ENCODE measurements around the gene MYO19. TPM values are rescaled to one million over a fixed set of nuclear protein-coding genes. Genes with fewer than 3 reads are reported as not detected.

Gene MYO19
- total and polyA plus RNA-seq, 9 of the 15 experiments (the other 6 are each of a cell fraction or from before 2014, with no cell fraction given): 21.6 to 176 (median 129) TPM

GRCh38 chr17:36534840-36535668 is at the start of gene MYO19, which contains the start of gene PIGW (continued):
- TF ChIP-seq ELF1 (tag; IDR thresholded peaks at IDR 0.05) (peak; percentile 98), ZKSCAN8 (CRISPR knock-in tag; IDR thresholded peaks at IDR 0.05) (no peak), ZNF253 (CRISPR knock-in tag; conservative IDR thresholded peaks at IDR 0.05) (no peak), SRSF1 (IDR thresholded peaks at IDR 0.05; ENCODE audit: low read depth, low read length) (0 out of 2 replicates have a peak, but pooled peaks have one; percentile 60), MEIS2 (IDR thresholded peaks at IDR 0.05; ENCODE audit: partially characterized antibody) (no peak), MYBL2 (IDR thresholded peaks at IDR 0.05; ENCODE audit: low read depth) (no peak), MYBL2 (CRISPR knock-in tag; IDR thresholded peaks at IDR 0.05; ENCODE audit: borderline replicate concordance) (no peak), ZNF134 (CRISPR knock-in tag; conservative IDR thresholded peaks at IDR 0.05) (no peak), JUNB (CRISPR knock-in tag; conservative IDR thresholded peaks at IDR 0.05) (0 out of 2 replicates have a peak, but pooled peaks have one; percentile 17), NFXL1 (CRISPR knock-in tag; IDR thresholded peaks at IDR 0.05) (no peak), MTA2 (IDR thresholded peaks at IDR 0.05; ENCODE audit: low read depth) (no peak), KLF13 (tag; IDR thresholded peaks at IDR 0.05; ENCODE audit: borderline replicate concordance, low read depth) (peak; percentile 22; the same call in 1 of the 2 replicates), CREB1 (IDR thresholded peaks at IDR 0.05) (peak; percentile 44), CREB1 (CRISPR knock-in tag; IDR thresholded peaks at IDR 0.05) (peak; percentile 74), POLR2H (tag; IDR thresholded peaks at IDR 0.05; ENCODE audit: low read depth) (peak; percentile 91), GMEB1 (CRISPR knock-in tag; IDR thresholded peaks at IDR 0.05) (peak; percentile 71), NR2C2 (CRISPR knock-in tag; IDR thresholded peaks at IDR 0.05) (no peak), NR2C2 (tag; IDR thresholded peaks at IDR 0.05) (peak; percentile 83), MCM3 (IDR thresholded peaks at IDR 0.05) (no peak), RFX7 (CRISPR knock-in tag; IDR thresholded peaks at IDR 0.05) (no peak)
- TF ChIP-seq, protein P1, sequence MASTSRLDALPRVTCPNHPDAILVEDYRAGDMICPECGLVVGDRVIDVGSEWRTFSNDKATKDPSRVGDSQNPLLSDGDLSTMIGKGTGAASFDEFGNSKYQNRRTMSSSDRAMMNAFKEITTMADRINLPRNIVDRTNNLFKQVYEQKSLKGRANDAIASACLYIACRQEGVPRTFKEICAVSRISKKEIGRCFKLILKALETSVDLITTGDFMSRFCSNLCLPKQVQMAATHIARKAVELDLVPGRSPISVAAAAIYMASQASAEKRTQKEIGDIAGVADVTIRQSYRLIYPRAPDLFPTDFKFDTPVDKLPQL (IDR thresholded peaks at IDR 0.05; ENCODE audit: extremely low read depth, insufficient read length): no peak
- TF ChIP-seq, protein P2, sequence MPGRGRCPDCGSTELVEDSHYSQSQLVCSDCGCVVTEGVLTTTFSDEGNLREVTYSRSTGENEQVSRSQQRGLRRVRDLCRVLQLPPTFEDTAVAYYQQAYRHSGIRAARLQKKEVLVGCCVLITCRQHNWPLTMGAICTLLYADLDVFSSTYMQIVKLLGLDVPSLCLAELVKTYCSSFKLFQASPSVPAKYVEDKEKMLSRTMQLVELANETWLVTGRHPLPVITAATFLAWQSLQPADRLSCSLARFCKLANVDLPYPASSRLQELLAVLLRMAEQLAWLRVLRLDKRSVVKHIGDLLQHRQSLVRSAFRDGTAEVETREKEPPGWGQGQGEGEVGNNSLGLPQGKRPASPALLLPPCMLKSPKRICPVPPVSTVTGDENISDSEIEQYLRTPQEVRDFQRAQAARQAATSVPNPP (IDR thresholded peaks at IDR 0.05; ENCODE audit: borderline replicate concordance, insufficient read depth, insufficient read length): no peak
- TF ChIP-seq, protein P3, sequence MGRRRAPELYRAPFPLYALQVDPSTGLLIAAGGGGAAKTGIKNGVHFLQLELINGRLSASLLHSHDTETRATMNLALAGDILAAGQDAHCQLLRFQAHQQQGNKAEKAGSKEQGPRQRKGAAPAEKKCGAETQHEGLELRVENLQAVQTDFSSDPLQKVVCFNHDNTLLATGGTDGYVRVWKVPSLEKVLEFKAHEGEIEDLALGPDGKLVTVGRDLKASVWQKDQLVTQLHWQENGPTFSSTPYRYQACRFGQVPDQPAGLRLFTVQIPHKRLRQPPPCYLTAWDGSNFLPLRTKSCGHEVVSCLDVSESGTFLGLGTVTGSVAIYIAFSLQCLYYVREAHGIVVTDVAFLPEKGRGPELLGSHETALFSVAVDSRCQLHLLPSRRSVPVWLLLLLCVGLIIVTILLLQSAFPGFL (CRISPR knock-in tag; IDR thresholded peaks at IDR 0.05): 0 out of 2 replicates have a peak, but pooled peaks have one; percentile 51

Data from K562 (cell line).